G401 (cell line): ENCODE results near the gene LCA5L. TPM values are rescaled to one million over a fixed set of nuclear protein-coding genes. Genes with fewer than 3 reads are reported as not detected.
"Not testable (repeated sequence)": the region's sequence is repeated elsewhere in the genome, so short reads cannot be mapped to it uniquely, and the experiment has no call there.

ENCODE experiments used
- DNase-seq: peaks from one replicate; pipeline ENCODE4 v3.0.0-alpha.2; 2015; ENCODE audit warnings: low spot score
- in situ Hi-C: cut with HindIII; loops from 2 replicates; pipeline ENCODE4 v1.10.0; 2016; ENCODE audit warnings: low sequenced_read_pairs, mixed read lengths
- total RNA-seq: library from RNA; depleted of rRNA; stranded (reverse); fragments of >200 nt; shearing (Covaris generic); gene quantifications from 2 replicates; pipeline ENCODE4 v1.2.3, GENCODE V29; 2014

The LCA5L gene
- total RNA-seq, 1 experiment from 2014 or later, result 5.0 TPM

GRCh38 chr21:39452970-39453342, 7.4 kb upstream of the LCA5L start:
- in situ Hi-C loops, result no loop called here
- DNase-seq, result no peak

DNA sequence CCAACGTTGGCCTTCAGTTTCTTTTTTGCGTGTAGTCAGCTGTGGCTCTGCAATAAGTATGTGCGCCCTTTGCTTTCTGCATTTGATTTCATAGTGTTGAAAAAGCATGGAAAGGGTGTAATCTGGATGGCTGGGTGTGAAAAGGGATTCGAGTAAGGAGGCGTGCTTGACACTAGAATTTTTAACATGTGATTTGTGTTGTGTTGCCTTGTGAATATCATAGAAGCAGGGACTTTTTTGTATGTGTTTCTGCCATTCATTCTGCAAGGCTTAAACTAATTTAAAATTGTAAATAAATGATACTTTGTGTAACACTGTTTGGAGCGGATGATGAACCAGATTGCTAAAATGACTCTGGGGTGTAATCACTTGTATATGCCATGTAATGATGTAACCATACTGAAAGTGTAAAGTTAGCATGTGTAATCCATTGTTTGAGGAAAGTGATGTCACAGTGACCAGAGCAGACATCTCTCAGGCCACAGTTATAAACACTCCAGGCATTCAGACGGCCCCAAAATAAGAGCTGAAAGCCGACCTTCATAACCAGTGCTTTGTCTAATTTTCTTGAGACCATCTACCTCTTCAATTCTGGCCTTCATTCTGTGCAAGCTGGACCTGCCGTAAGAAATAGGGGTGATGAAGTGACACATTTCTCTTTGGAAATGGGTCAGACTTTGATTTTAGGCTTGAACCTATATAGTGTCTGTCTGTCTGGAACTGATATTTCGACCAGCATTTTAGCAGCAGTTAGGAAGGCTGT, 6.8 kb upstream of the LCA5L start:
- DNase-seq, result peak; percentile 16
- in situ Hi-C loops, result no loop called here

GRCh38 chr21:39451332-39452206, 6.0 kb upstream of the LCA5L start, which contains the start of gene SH3BGR:
Gene SH3BGR (plus strand): TSS chr21:39451970. CDS start chr21:39452097, 127 bp downstream.
- in situ Hi-C loops, result no loop called here
- peak; percentile 85 for DNase-seq

- in situ Hi-C loops, result no loop called here
- no peak for DNase-seq
Measured at GRCh38 chr21:39447264-39447663, 1.7 kb upstream of the LCA5L start.

GRCh38 chr21:39444421-39445180, 977 bp downstream of the LCA5L start:
- in situ Hi-C loops, result no loop called here
- DNase-seq, result peak; percentile 58

GRCh38 chr21:39441502-39442475, 3.8 kb downstream of the LCA5L start:
- peak; percentile 21 for DNase-seq
- in situ Hi-C loops, result no loop called here

GRCh38 chr21:39439232-39439631, 6.3 kb downstream of the LCA5L start:
- DNase-seq, result no peak
- in situ Hi-C loops, result no loop called here

DNA sequence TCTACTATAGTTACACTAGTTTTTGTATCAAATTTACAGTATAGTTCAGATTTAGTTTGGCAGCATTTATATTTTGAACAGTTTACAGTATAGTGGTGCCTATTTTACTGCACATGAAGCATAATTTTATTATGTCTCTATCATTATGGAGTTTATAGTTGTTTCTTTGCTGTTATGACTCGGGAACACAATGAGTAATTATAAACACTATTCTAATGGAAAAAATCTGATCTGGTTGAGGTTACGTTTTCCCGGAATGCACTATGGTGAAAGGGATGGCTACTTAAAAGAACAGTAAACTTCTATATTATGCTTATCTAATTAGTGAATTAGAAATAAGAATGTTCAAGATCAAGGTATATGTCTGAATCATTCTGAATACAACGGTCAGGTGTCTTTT, 10.6 kb downstream of the LCA5L start:
- in situ Hi-C loops, result no loop called here
- DNase-seq, result no peak

DNA sequence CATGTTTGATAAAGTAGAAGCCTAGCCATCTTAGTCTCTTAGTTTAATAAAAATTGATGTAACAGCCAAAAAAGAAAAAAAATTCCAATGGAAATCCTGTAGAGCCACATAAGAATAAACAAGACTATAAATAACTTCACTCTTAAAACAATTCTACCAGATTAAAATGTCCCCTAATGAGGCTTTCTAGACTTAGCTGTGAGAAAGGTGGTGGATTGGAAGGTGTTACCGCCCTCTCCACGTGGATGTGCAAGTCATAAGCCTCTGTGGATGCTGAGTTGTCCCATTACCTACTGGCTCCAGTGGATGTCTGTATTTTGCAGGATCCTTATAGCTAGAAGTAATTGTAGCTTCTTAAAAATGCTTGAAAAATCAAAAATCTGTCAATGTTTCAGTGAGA, 14.6 kb downstream of the LCA5L start:
- DNase-seq, result no peak
- in situ Hi-C loops, result no loop called here

GRCh38 chr21:39430457-39430856, 15.1 kb downstream of the LCA5L start:
- in situ Hi-C loops, result no loop called here

GRCh38 chr21:39430016-39430415, 15.6 kb downstream of the LCA5L start:
- no peak for DNase-seq
- in situ Hi-C loops, result no loop called here

More at GRCh38 chr21:39430457-39430856, 15.1 kb downstream of the LCA5L start:
- DNase-seq, result no peak

DNA sequence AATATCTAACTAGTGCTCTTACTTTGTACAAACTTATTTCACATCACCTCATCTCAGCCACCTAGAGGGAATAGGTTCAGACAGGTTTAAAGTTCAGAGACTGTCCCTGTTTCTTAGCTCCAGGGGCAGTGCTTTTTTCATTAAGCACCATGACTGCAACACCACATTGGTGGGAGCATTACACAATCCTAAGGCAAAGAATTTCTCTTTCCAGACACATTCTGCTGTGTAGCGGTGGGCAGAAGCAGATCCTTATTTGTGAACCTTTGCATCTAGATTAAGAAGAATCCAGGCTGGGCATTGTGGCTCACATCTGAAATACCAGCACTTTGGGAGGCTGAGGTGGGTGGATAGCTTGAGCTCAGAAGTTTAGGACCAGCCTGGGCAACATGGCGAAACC, 16.1 kb downstream of the LCA5L start:
- DNase-seq, result no peak
- in situ Hi-C loops, result no loop called here

DNA sequence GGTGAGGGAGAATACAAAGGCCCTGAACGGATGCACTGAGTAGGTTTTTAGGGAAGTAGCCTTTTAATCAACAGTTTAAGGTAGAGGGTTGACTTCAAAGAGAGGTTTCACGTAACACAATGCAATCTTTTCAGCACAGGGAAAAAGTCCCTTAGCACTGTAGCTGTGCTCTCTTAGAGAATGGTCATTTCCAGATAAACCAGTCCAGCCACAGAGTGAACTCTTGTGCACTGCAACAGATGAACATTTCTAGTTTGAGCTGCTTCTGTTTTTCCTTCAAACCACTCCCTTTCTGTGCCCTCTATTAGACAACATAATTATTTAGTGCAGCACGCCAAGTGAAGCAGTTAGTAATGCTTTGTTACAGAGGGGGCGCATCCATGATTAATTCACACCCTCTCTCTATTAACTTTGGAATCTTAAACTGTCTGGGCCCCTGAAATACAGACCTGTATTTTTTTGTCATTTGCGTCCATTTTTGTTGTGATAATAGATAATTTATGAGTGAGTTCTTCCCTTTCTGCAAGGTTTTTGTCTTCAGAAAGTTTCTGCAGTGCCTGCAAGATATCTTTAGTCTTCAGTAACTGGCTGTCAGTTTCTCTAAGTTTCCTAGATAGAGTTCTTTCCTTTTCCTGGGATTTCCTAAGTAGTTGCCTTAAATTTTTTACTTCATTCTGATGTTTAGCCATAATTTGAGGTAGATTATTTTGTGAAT, 22.9 kb downstream of the LCA5L start:
- no peak for DNase-seq
- in situ Hi-C loops, result no loop called here

GRCh38 chr21:39419204-39419603, 26.4 kb downstream of the LCA5L start:
- in situ Hi-C loops, DNase-seq: not testable (repeated sequence)

DNA sequence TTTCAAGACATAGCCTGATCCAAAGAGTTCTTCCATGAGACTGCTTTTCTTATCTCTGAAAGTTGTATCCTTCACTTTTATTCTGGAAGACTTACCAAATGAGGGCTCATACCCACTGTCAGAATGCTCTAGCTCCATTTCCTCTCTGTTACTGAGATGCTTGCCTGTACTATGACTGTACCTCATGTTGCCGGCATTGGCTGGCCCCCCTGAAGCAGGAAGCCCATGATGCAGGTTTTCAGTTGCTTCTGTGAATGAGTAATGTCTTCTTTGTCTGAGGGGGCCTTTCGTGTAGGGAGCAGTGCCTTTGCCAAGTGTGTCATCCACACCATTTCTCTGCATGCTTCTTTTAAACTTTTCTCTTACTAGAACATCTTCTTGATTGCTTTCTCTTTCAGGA, 39.5 kb downstream of the LCA5L start:
- DNase-seq, result no peak
- in situ Hi-C loops, result no loop called here

GRCh38 chr21:39400173-39400572, 45.4 kb downstream of the LCA5L start:
- in situ Hi-C loops, result no loop called here
- no peak for DNase-seq

GRCh38 chr21:39397646-39398385, 47.8 kb downstream of the LCA5L start:
- DNase-seq, result no peak
- in situ Hi-C loops, result no loop called here
